Vagina (tissue), 2 donors: ENCODE data around the gene CELF1.

Experiments
- CTCF ChIP-seq, 3 experiments: fragments of 450-650 bp in 2 of 3; fragments of 200-600 bp in 1 of 3; sonication (generic) in 1 of 3; IDR thresholded peaks; one replicate each; pipeline ENCODE4 v1.5.1; 2017 to 2019; ENCODE audit warnings: antibody characterized with exemption in 3 of 3, mild to moderate bottlenecking in 2 of 3, moderate library complexity in 2 of 3
- POLR2A ChIP-seq, 2 donors: fragments of 450-650 bp; IDR thresholded peaks; one replicate each; pipeline ENCODE4 v1.6.1; 2017; ENCODE audit warnings: antibody characterized with exemption in 2 of 2, mild to moderate bottlenecking in 2 of 2, moderate library complexity in 2 of 2
- POLR2AphosphoS5 ChIP-seq, 2 donors: sonication (generic); formaldehyde crosslinking; IDR thresholded peaks; one replicate each; pipeline ENCODE4 v1.9.0; 2017; ENCODE audit warnings: antibody characterized with exemption in 2 of 2, mild to moderate bottlenecking in 2 of 2, low read depth in 1 of 2; ENCODE audit not compliant: insufficient read depth in 1 of 2

- TF ChIP-seq CTCF (IDR thresholded peaks at IDR 0.05), result no peak
- no peak for TF ChIP-seq POLR2AphosphoS5 (IDR thresholded peaks at IDR 0.05; ENCODE audit: insufficient read depth in 1 of 2, low read depth in 1 of 2)
- no peak for TF ChIP-seq POLR2A (IDR thresholded peaks at IDR 0.05)
These were observed 88.4 kb downstream of the CELF1 start for GRCh38 chr11:47464483-47464882.
